Right atrium auricular region (tissue), 2 donors: ENCODE results near the gene PAPOLA. TPM values are rescaled to one million over a fixed set of nuclear protein-coding genes. Genes with fewer than 3 reads are reported as not detected.
"Not testable (repeated sequence)": the region's sequence is repeated elsewhere in the genome, so short reads cannot be mapped to it uniquely, and the experiment has no call there.

Source experiments
- DNase-seq: peaks from one replicate; pipeline ENCODE4 v3.0.0-alpha.2; 2019; ENCODE audit warnings: low spot score
- H3K27ac ChIP-seq, 2 donors: fragments of 200-600 bp; sonication (generic); 1 replicate in 1 of 2; 2 replicates in 1 of 2; pipeline ENCODE4 v1.5.1; 2016 to 2019
- H3K27me3 ChIP-seq, 2 donors: fragments of 200-600 bp; sonication (generic); one replicate each; pipeline versions ENCODE4 v1.5.1 to v1.6.0; 2017 to 2019
- H3K36me3 ChIP-seq: fragments of 200-600 bp; sonication (generic); one replicate; pipeline ENCODE4 v1.5.1; 2016
- H3K4me1 ChIP-seq, 2 donors: fragments of 200-600 bp; sonication (generic); one replicate each; pipeline versions ENCODE4 v1.5.1 to v1.6.0; 2017 to 2019
- H3K4me3 ChIP-seq, 2 donors: fragments of 200-600 bp; sonication (generic); 1 replicate in 1 of 2; 2 replicates in 1 of 2; pipeline ENCODE4 v1.5.1; 2017 to 2019; ENCODE audit warnings: mild to moderate bottlenecking in 1 of 2, moderate library complexity in 1 of 2
- H3K9me3 ChIP-seq, 2 donors: fragments of 200-600 bp; sonication (generic); one replicate each; pipeline ENCODE4 v1.5.1; 2019
- CTCF ChIP-seq, 2 donors: fragments of 200-600 bp; sonication (generic); IDR thresholded peaks; one replicate each; pipeline ENCODE4 v1.5.1; 2019; ENCODE audit warnings: antibody characterized with exemption in 2 of 2
- total RNA-seq, 2 donors: library from RNA; depleted of rRNA; stranded (reverse); fragments of >200 nt; gene quantifications; one replicate each; pipeline ENCODE4 v1.1.0, GENCODE V29; 2016

The PAPOLA gene
- total RNA-seq, 2 donors from 2014 or later = 85.2 to 91.9 TPM

- H3K9me3 ChIP-seq = no peaks in the 10 kb centered on the region
- H3K27ac ChIP-seq = no peak overlapping the region
- no peak for TF ChIP-seq CTCF (IDR thresholded peaks at IDR 0.05)
- H3K4me1 ChIP-seq = no peaks in the 10 kb centered on the region
- H3K27me3 ChIP-seq = no peaks in the 10 kb centered on the region
- DNase-seq = no peak
- no peaks in the 10 kb centered on the region for H3K36me3 ChIP-seq
- H3K4me3 ChIP-seq = no peak overlapping the region
Measured at GRCh38 chr14:96464136-96464535, 38.0 kb upstream of the PAPOLA start.

GRCh38 chr14:96466918-96467317 lies 35.3 kb upstream of the PAPOLA start:
- no peak for TF ChIP-seq CTCF (IDR thresholded peaks at IDR 0.05)

GRCh38 chr14:96470331-96470730 lies 31.9 kb upstream of the PAPOLA start:
- Histone ChIP-seq H3K27ac (no peak overlapping the region), H3K4me3 (no peak overlapping the region), H3K9me3 (no peaks in the 10 kb centered on the region), H3K36me3 (no peaks in the 10 kb centered on the region), H3K4me1 (no peaks in the 10 kb centered on the region), H3K27me3 (no peaks in the 10 kb centered on the region)
- TF ChIP-seq CTCF (IDR thresholded peaks at IDR 0.05) = no peak
- no peak for DNase-seq

More at GRCh38 chr14:96466918-96467317, 35.3 kb upstream of the PAPOLA start:
- H3K9me3 ChIP-seq = no peaks in the 10 kb centered on the region
- H3K27ac ChIP-seq = no peak overlapping the region
- H3K4me3 ChIP-seq = no peak overlapping the region
- no peak for DNase-seq
- no peaks in the 10 kb centered on the region for H3K4me1 ChIP-seq
- no peaks in the 10 kb centered on the region for H3K36me3 ChIP-seq
- no peaks in the 10 kb centered on the region for H3K27me3 ChIP-seq

- not testable (repeated sequence) for DNase-seq, H3K9me3 ChIP-seq, H3K4me1 ChIP-seq, H3K36me3 ChIP-seq, H3K27me3 ChIP-seq, H3K4me3 ChIP-seq, H3K27ac ChIP-seq
Measured at GRCh38 chr14:96470967-96471366, 31.2 kb upstream of the PAPOLA start.

- Histone ChIP-seq H3K27me3 (no peaks in the 10 kb centered on the region), H3K4me1 (no peaks in the 10 kb centered on the region), H3K9me3 (no peaks in the 10 kb centered on the region), H3K27ac (no peak overlapping the region), H3K36me3 (no peaks in the 10 kb centered on the region), H3K4me3 (no peak overlapping the region)
- no peak for DNase-seq
- TF ChIP-seq CTCF (IDR thresholded peaks at IDR 0.05) = no peak
Measured at GRCh38 chr14:96478119-96478518, 24.1 kb upstream of the PAPOLA start.

- Histone ChIP-seq H3K9me3 (no peaks in the 10 kb centered on the region), H3K4me3 (no peak overlapping the region), H3K36me3 (no peaks in the 10 kb centered on the region), H3K27me3 (no peaks in the 10 kb centered on the region), H3K27ac (no peak overlapping the region), H3K4me1 (no peaks in the 10 kb centered on the region)
- no peak for TF ChIP-seq CTCF (IDR thresholded peaks at IDR 0.05)
- no peak for DNase-seq
Measured at GRCh38 chr14:96479435-96480146, 22.6 kb upstream of the PAPOLA start.
